ENCODE measurements around the gene P2RY11.

DNA sequence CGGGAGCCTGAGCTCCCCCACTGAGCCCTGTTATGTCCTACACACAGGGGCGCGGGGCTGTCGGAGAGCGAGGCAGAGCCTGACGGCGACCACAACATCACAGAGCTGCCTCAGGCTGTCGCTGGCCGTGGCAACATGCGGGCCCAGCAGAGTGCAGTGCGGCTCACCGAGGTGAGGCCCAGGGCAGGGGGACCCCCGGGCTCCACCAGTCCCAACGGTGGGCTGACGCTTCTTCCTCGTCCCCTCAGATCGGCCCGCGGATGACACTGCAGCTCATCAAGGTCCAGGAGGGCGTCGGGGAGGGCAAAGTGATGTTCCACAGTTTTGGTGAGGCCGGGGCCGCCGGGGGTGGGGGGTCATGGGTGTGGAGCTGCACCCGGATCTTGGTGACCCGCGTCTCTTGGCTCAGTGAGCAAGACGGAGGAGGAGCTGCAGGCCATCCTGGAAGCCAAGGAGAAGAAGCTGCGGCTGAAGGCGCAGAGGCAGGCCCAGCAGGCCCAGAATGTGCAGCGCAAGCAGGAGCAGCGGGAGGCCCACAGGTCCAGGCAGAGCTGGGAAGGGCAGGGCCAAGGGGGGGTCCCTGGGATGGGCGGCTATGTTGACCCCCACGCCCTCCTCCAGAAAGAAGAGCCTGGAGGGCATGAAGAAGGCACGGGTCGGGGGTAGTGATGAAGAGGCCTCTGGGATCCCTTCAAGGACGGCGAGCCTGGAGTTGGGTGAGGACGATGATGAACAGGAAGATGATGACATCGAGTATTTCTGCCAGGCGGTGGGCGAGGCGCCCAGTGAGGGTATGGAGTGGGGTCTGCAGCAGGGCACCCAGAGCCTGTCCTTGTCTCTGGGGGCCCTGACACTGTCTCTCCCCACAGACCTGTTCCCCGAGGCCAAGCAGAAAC, 1.2 kb upstream of the P2RY11 start:
- TF ChIP-seq, protein P1, sequence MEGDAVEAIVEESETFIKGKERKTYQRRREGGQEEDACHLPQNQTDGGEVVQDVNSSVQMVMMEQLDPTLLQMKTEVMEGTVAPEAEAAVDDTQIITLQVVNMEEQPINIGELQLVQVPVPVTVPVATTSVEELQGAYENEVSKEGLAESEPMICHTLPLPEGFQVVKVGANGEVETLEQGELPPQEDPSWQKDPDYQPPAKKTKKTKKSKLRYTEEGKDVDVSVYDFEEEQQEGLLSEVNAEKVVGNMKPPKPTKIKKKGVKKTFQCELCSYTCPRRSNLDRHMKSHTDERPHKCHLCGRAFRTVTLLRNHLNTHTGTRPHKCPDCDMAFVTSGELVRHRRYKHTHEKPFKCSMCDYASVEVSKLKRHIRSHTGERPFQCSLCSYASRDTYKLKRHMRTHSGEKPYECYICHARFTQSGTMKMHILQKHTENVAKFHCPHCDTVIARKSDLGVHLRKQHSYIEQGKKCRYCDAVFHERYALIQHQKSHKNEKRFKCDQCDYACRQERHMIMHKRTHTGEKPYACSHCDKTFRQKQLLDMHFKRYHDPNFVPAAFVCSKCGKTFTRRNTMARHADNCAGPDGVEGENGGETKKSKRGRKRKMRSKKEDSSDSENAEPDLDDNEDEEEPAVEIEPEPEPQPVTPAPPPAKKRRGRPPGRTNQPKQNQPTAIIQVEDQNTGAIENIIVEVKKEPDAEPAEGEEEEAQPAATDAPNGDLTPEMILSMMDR (conservative IDR thresholded peaks at IDR 0.05; ENCODE audit: low read length): no peak
- no peak for TF ChIP-seq EZH2phosphoT487 (IDR thresholded peaks at IDR 0.05; ENCODE audit: borderline replicate concordance)

Measured in Loucy (cell line).